ENCODE results near the gene NFILZ.

The NFILZ gene

GRCh38 chr19:8641221-8641907 is 10.9 kb downstream of the NFILZ start:
- no peak for DNase-seq (ENCODE audit: low read depth in 3 of 3, low spot score in 1 of 3)

DNA sequence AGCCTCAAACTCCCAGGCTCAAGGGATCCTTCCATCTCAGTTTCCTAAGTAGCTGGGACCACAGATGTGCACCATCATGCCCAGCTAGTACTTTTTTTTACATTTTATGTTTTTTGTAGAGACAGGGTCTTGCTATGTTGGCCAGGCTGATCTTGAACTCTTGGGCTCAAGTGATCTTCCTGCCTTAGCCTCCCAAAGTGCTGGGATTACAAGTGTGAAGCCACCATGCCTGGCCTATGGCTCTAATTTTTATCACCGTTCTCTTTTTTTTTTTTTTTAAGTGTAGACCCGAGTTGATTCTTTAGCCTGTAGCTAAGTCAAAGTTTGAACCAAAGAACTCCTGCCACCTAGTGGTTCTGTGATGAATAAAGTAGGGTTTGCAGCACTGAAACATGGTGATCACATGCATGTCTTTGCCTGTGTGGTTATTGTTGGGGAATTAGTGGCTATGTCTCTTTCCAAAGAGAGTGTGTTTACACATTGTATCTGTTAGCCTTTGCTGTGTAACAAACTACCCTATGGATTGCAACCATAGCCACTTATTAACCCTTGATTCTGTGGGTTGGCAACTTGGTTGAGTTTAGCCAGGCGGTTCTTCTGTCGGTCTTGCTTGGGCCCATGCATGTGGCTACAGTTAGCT is 11.6 kb downstream of the NFILZ start:
- no peak for DNase-seq (ENCODE audit: low read depth in 3 of 3, low spot score in 1 of 3)

DNA sequence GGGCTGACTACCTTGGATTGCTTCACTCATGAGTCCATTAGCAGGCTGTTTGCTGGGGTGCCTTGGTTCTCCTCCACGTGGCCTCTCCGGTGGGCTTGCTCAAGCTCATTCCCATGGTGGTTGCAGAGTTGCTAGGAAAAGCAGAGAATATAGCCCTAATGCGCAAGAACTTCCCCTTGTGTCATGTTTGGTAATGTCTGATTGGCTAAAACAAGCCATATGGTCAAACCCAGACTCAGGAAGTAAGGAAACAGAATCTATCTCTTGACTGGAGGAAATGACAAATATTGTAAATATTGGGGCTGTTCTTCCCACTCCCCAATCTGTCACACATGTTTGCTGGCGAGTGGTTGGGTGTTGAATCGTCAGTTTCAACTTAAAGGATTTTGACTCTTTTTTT is 12.1 kb downstream of the NFILZ start:
- DNase-seq (ENCODE audit: low read depth in 3 of 3, low spot score in 1 of 3) = no peak

DNA sequence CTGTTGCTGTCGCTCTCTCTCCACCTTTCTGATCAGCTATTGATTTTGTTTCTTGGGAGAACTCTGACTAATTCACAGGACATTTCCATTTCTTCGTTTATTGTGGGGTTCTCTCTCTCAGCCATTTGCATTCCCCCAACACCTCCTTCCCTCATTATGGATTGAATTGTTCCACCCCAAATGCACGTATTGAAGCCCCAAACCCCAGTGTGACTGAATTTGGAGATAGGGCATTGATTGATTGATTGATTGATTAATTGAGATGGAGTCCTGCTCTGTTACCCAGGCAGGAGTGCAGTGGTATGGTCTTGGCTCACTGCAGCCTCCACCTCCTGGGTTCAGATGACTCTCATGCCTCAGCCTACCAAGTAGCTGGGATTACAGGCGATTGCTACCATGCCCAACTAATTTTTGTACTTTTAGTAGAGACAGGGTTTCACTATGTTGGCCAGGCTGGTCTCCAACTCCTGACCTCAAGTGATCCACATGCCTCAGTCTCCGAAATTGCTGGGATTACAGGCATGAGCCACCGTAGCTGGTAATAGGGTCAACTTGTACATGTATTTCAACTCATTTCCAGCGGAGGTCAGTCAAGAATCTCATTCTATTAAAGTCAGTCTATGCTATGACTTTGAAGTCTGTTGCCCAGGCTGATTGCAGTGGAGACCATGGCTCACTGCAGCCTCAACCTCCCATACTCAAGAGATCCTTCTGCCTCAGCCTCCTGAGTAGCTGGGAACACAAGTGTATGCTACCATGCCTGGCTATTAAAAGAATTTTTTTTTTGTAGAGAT is 13.6 kb downstream of the NFILZ start:
- DNase-seq (ENCODE audit: low read depth in 3 of 3, low spot score in 1 of 3) = no peak

DNA sequence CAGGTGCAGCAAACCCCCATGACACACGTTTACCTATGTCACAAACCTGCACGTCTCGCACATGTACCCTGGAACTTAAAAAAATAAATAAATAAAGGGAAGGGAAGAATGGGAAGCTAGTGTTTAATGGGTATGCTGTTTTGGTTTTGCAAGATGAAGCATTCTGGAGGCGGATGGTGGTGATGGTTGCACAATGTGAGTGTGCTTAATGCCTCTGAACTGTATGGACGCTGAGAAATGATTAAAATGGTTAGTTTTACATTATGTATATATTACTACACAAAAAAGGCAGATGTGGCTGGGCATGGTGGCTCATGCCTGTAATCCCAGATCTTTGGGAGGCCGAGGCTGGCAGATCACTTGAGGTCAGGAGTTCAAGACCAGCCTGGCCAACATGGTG is 17.8 kb downstream of the NFILZ start:
- DNase-seq (ENCODE audit: low read depth in 3 of 3, low spot score in 1 of 3) = no peak

- DNase-seq (ENCODE audit: low read depth in 3 of 3, low spot score in 1 of 3) = peak in 2 of 3 donors; percentile 47 to 61
Observed at GRCh38 chr19:8654591-8655339, 24.3 kb downstream of the NFILZ start.

DNA sequence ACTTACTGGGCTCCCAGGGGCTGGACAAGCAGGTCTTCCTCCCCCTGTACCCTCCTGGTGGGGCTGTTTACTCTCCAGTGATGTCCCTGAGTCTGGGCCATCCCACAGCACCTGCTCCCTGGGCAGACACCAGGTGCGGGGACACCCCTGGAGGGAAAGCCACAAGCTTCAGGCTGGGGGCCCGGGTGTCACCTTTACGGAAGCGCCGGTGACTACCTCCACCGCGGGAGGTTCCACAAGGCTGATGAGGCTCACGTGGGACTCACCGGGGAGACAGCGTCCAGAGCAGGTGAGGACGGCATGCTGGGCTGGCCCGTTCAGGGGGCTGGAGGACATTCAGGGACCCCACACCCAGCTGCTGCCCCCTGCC is 24.9 kb downstream of the NFILZ start:
- DNase-seq (ENCODE audit: low read depth in 3 of 3, low spot score in 1 of 3) = peak in 1 of 3 donors; percentile 6

- DNase-seq (ENCODE audit: low read depth in 3 of 3, low spot score in 1 of 3) = no peak
Observed at GRCh38 chr19:8657869-8658268, 27.4 kb downstream of the NFILZ start.

DNA sequence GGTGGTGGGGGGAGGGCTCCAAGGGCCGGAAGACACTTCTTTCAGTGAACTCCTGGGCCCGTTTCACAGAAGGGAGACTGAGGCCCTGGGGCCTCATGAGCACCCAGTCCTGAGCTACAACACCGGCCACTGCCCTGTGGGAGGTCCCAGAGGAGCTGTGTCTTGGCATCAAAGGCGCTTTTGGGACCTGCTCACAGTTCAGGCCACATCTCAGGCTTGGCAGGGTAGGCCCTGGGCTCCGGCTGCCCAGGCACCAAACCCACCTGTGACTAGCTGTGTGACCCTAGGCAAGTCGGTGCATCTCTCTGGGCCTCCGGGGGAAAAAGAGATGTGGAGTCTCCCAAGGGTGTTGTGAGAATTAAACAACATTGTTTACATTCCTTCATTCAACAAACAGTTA is 29.5 kb downstream of the NFILZ start:
- DNase-seq (ENCODE audit: low read depth in 3 of 3, low spot score in 1 of 3) = no peak

GRCh38 chr19:8662263-8662662 is 31.8 kb downstream of the NFILZ start:
- DNase-seq (ENCODE audit: low read depth in 3 of 3, low spot score in 1 of 3) = no peak

- DNase-seq (ENCODE audit: low read depth in 3 of 3, low spot score in 1 of 3) = no peak
Observed at GRCh38 chr19:8663920-8664670, 33.7 kb downstream of the NFILZ start.

DNA sequence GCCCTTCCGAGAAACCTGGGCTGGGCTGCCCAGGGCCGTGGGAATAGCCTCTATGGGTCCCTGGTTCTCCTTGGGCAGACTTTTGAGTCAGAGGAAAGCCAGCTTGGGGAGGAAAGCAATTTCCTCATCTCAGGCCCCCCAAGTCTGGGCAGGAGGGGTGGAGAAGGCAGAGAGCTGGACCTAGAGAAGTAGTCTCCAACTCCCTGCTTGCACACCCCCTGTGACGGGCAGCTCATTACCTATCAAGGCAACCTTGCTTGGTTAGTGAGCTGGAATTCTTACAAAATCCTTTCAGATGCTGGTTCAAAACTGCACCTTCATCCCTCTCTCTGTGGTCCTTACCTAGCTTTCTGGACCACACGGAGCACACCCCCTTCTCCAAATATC is 34.2 kb downstream of the NFILZ start:
- no peak for DNase-seq (ENCODE audit: low read depth in 3 of 3, low spot score in 1 of 3)

GRCh38 chr19:8665468-8666213 is 35.2 kb downstream of the NFILZ start:
- no peak for DNase-seq (ENCODE audit: low read depth in 3 of 3, low spot score in 1 of 3)

DNA sequence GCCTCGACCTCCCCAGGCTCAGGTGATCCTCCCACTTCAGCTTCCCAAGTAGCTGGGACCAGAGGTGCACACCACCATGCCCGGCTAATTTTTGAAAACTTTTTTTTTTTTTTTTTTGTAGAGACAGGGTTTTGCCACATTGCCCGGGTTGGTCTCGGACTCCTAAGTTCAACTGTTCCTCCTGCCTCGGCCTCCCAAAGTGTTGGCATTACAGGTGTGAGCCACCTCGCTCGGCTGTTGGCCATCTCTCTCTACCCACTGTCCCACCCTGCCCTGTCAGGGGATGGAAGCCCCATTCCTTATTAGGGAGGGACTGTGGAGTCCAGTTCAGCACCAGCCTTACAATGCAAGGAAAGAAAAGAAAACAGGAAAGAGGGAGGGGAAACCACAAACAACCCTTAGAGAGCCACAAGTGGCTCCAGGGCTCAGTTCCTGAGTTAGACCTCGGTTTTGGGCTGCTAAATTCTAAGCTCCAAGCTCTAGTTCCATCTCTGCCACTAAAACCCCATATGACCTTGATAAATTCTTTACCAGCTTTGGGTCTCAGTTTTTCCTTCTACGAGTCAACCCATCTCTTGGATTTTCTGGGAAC is 36.5 kb downstream of the NFILZ start:
- DNase-seq (ENCODE audit: low read depth in 3 of 3, low spot score in 1 of 3) = no peak

GRCh38 chr19:8673276-8673891 is 43.0 kb downstream of the NFILZ start:
- no peak for DNase-seq (ENCODE audit: low read depth in 3 of 3, low spot score in 1 of 3)

- DNase-seq (ENCODE audit: low read depth in 3 of 3, low spot score in 1 of 3) = no peak
Observed at GRCh38 chr19:8675066-8675465, 44.6 kb downstream of the NFILZ start.

- no peak for DNase-seq (ENCODE audit: low read depth in 3 of 3, low spot score in 1 of 3)
Observed at GRCh38 chr19:8678244-8678807, 47.9 kb downstream of the NFILZ start.
